M059J (cell line): ENCODE results near the gene MED12L. TPM values are rescaled to one million over a fixed set of nuclear protein-coding genes. Genes with fewer than 3 reads are reported as not detected.
"Not testable (repeated sequence)": the region's sequence is repeated elsewhere in the genome, so short reads cannot be mapped to it uniquely, and the experiment has no call there.

ENCODE experiments used
- DNase-seq: peaks from one replicate; pipeline ENCODE4 v3.0.0-alpha.2; 2012; ENCODE audit warnings: low read depth
- total RNA-seq: library from RNA; depleted of rRNA; stranded (reverse); fragments of >200 nt; shearing (Covaris generic); gene quantifications from 2 replicates; pipeline ENCODE4 v1.2.3, GENCODE V29; 2014

The MED12L gene
- total RNA-seq, 1 experiment from 2014 or later, result 0.84 TPM

- DNase-seq, result peak; percentile 29
These were observed 286.8 kb downstream of the MED12L start for GRCh38 chr3:151372063-151372820.

- DNase-seq, result no peak
These were observed 292.4 kb downstream of the MED12L start for GRCh38 chr3:151377768-151378385.

- peak; percentile 45 for DNase-seq
These were observed 293.7 kb downstream of the MED12L start for GRCh38 chr3:151379083-151379734.

GRCh38 chr3:151382671-151383070, 297.2 kb downstream of the MED12L start:
- DNase-seq, result no peak

GRCh38 chr3:151383111-151383510, 297.6 kb downstream of the MED12L start:
- DNase-seq, result no peak

- no peak for DNase-seq
These were observed 298.5 kb downstream of the MED12L start for GRCh38 chr3:151383956-151384355.

- DNase-seq, result no peak
These were observed 299.3 kb downstream of the MED12L start, which contains the start of gene P2RY12 for GRCh38 chr3:151384741-151385174. Gene P2RY12 (minus strand): TSS chr3:151384753. CDS start chr3:151338845, 45,908 bp downstream.

GRCh38 chr3:151386056-151386455, 300.6 kb downstream of the MED12L start:
- peak; percentile 37 for DNase-seq

GRCh38 chr3:151387432-151387831, 302.0 kb downstream of the MED12L start:
- DNase-seq, result no peak

- DNase-seq, result no peak
These were observed 302.4 kb downstream of the MED12L start for GRCh38 chr3:151387842-151388241.

GRCh38 chr3:151391720-151392119, 306.3 kb downstream of the MED12L start:
- no peak for DNase-seq

- not testable (repeated sequence) for DNase-seq
These were observed 306.7 kb downstream of the MED12L start for GRCh38 chr3:151392191-151392590.

GRCh38 chr3:151393146-151393830, 307.8 kb downstream of the MED12L start:
- peak; percentile 66 for DNase-seq

GRCh38 chr3:151393941-151394340, 308.5 kb downstream of the MED12L start:
- DNase-seq, result no peak

- DNase-seq, result no peak
These were observed 309.1 kb downstream of the MED12L start for GRCh38 chr3:151394611-151395010.

- peak; percentile 86 for DNase-seq
These were observed 310.3 kb downstream of the MED12L start for GRCh38 chr3:151395806-151396205.

- no peak for DNase-seq
These were observed 313.4 kb downstream of the MED12L start for GRCh38 chr3:151398895-151399294.

- DNase-seq, result no peak
These were observed 314.9 kb downstream of the MED12L start for GRCh38 chr3:151400341-151400740.

GRCh38 chr3:151402349-151402748, 316.9 kb downstream of the MED12L start:
- no peak for DNase-seq

- DNase-seq, result peak; percentile 89
These were observed 317.8 kb downstream of the MED12L start for GRCh38 chr3:151403246-151403645.

- peak; percentile 88 for DNase-seq
These were observed 318.9 kb downstream of the MED12L start for GRCh38 chr3:151404316-151404715.

GRCh38 chr3:151407928-151408327, 322.5 kb downstream of the MED12L start:
- DNase-seq, result no peak
